ENCODE measurements around the gene SEZ6L2. TPM values are rescaled to one million over a fixed set of nuclear protein-coding genes. Genes with fewer than 3 reads are reported as not detected.

The SEZ6L2 gene
- total and polyA plus RNA-seq, 2 of the 8 experiments (the other 6 are each of a cell fraction or from before 2014, with no cell fraction given): 43.5 to 47.7 TPM

GRCh38 chr16:29892458-29892813 lies 6.9 kb downstream of the SEZ6L2 start:
- H4K5ac ChIP-seq (ENCODE audit: insufficient read length, low read depth, low read length): no peak overlapping the region
- H3K79me1 ChIP-seq (ENCODE audit: low read depth, low read length): peaks cover 4% of the 10 kb centered on the region; the same call in 1 of the 2 replicates
- H2BK120ac ChIP-seq (replicated peaks; ENCODE audit: low read depth, low read length): no peak overlapping the region
- H4K91ac ChIP-seq (replicated peaks; ENCODE audit: insufficient read length, low read length): no peak overlapping the region
- H2BK15ac ChIP-seq (ENCODE audit: low read length): no peak overlapping the region
- H2AFZ ChIP-seq (ENCODE audit: low read length): no peak overlapping the region
- DNase-seq (ENCODE audit: low read depth in 1 of 2, low spot score in 2 of 2): no peak
- peaks cover 0 to 4% (median 0%) of the 10 kb centered on the region in 4 experiments; a peak in 1 of 7 replicates for H3K4me1 ChIP-seq (replicated peaks in 1 of 4; ENCODE audit: control insufficient read depth in 3 of 4, insufficient read depth in 4 of 4, low read length in 3 of 4)
- H2AK5ac ChIP-seq (ENCODE audit: low read depth, low read length): no peak overlapping the region
- no peaks in the 10 kb centered on the region for H3K9me3 ChIP-seq (ENCODE audit: insufficient read depth in 2 of 2, low read depth in 1 of 2, low read length in 1 of 2)
- H3K56ac ChIP-seq (replicated peaks; ENCODE audit: insufficient read length, low read depth, low read length): no peak overlapping the region
- no peak overlapping the region for H3K9ac ChIP-seq (replicated peaks in 1 of 4; ENCODE audit: extremely low read depth in 1 of 4, low read depth in 3 of 4, low read length in 3 of 4)
- H3K14ac ChIP-seq (ENCODE audit: insufficient read length): no peak overlapping the region
- H3K4ac ChIP-seq (replicated peaks; ENCODE audit: insufficient read length, low read depth, low read length): no peak overlapping the region
- ChIA-PET CTCF (ENCODE audit: partially characterized antibody) (no interaction called here), POLR2A (ENCODE audit: partially characterized antibody) (interaction anchor here (0.6 to 1.1 kb wide), 3 partner anchors 9 to 56 kb away, joined by 3 to 5 read pairs (median 4); partner anchors contain the start of gene CDIPT)
- no peaks in the 10 kb centered on the region for H3K79me2 ChIP-seq (ENCODE audit: control insufficient read depth in 1 of 2, insufficient read depth in 2 of 2, low read length in 2 of 2)
- H3K4me3 ChIP-seq (ENCODE audit: extremely low read depth in 1 of 4, insufficient read depth in 2 of 4, low read depth in 3 of 4, low read length in 4 of 4): no peak overlapping the region
- no peak overlapping the region for H3K23ac ChIP-seq (ENCODE audit: insufficient read length)
- H3K18ac ChIP-seq (ENCODE audit: extremely low read depth, low read length): no peak overlapping the region
- TF ChIP-seq ATF2 (IDR thresholded peaks at IDR 0.05; ENCODE audit: low read length) (no peak), PHF8 (conservative IDR thresholded peaks at IDR 0.05; ENCODE audit: low read depth, low read length) (no peak), TAF1 (IDR thresholded peaks at IDR 0.05; ENCODE audit: low read depth, low read length) (no peak), POLR2AphosphoS5 (IDR thresholded peaks at IDR 0.05; ENCODE audit: low read depth, low read length) (no peak), SIRT6 (IDR thresholded peaks at IDR 0.05; ENCODE audit: low read length) (no peak), NRF1 (IDR thresholded peaks at IDR 0.05; ENCODE audit: low read depth, low read length) (no peak), CHD1 (IDR thresholded peaks at IDR 0.05; ENCODE audit: low read depth, low read length) (no peak), HDAC2 (IDR thresholded peaks at IDR 0.05; ENCODE audit: borderline replicate concordance in 1 of 2, low read depth in 2 of 2, low read length in 2 of 2) (no peak), SP2 (IDR thresholded peaks at IDR 0.05; ENCODE audit: low read length) (no peak), FOSL1 (IDR thresholded peaks at IDR 0.05; ENCODE audit: insufficient read depth, low read depth, low read length) (no peak)
- TF ChIP-seq, protein P1, sequence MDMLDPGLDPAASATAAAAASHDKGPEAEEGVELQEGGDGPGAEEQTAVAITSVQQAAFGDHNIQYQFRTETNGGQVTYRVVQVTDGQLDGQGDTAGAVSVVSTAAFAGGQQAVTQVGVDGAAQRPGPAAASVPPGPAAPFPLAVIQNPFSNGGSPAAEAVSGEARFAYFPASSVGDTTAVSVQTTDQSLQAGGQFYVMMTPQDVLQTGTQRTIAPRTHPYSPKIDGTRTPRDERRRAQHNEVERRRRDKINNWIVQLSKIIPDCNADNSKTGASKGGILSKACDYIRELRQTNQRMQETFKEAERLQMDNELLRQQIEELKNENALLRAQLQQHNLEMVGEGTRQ (IDR thresholded peaks at IDR 0.05; ENCODE audit: low read length): no peak
- H3K4me2 ChIP-seq (ENCODE audit: insufficient read depth in 1 of 2, low read depth in 2 of 2, low read length in 2 of 2): no peak overlapping the region
- H3K27ac ChIP-seq (ENCODE audit: low read depth, low read length): no peak overlapping the region
- FAIRE-seq: no peak
- 96% methylated on average over 6 of the region's 6 CpGs; no CpG with 5 or more reads in 1 of the 2 experiments for WGBS, 2 experiments (ENCODE audit: extremely low coverage in 1 of 2, insufficient coverage in 1 of 2, insufficient read length in 1 of 2, insufficient replicate concordance in 2 of 2, low coverage in 1 of 2, low lambda C conversion rate in 2 of 2, missing lambda C conversion rate in 1 of 2)
- H2BK5ac ChIP-seq (ENCODE audit: low read depth, low read length): no peak overlapping the region
- H2BK12ac ChIP-seq (ENCODE audit: low read depth, low read length): no peak overlapping the region
- H3K23me2 ChIP-seq (ENCODE audit: low read depth, low read length): no peaks in the 10 kb centered on the region
- H2BK20ac ChIP-seq (ENCODE audit: low read length): no peak overlapping the region
- no peak overlapping the region for H4K8ac ChIP-seq (ENCODE audit: extremely low read depth, insufficient read depth, low read length)
- peaks cover 0 to 3% of the 10 kb centered on the region in 2 experiments for H4K20me1 ChIP-seq (replicated peaks in 1 of 2; ENCODE audit: control insufficient read depth in 1 of 2, insufficient read depth in 2 of 2, low read length in 2 of 2)
- no peaks in the 10 kb centered on the region for H3K27me3 ChIP-seq (replicated peaks in 1 of 4; ENCODE audit: control insufficient read depth in 3 of 4, extremely low read depth in 1 of 4, insufficient read depth in 3 of 4, low read length in 3 of 4)
- no peaks in the 10 kb centered on the region; a peak in 2 of 8 replicates for H3K36me3 ChIP-seq (ENCODE audit: control insufficient read depth in 2 of 4, insufficient read depth in 4 of 4, low read length in 3 of 4)
